A549 (cell line): Measurements from ENCODE around the gene RPL21.
"Not testable (repeated sequence)": the region's sequence is repeated elsewhere in the genome, so short reads cannot be mapped to it uniquely, and the experiment has no call there.

Experiments used
- EP300 ChIP-seq, 2 experiments: fragments of >200 bp; sonication (Bioruptor Twin); formaldehyde crosslinking; IDR thresholded peaks; 2 replicates in 1 of 2; 3 replicates in 1 of 2; pipeline ENCODE4 v1.6.1; 2016 to 2017
- ESRRA ChIP-seq: fragments of 150-350 bp; IDR thresholded peaks from 2 replicates; pipeline ENCODE4 v1.6.1; 2014; ENCODE audit warnings: mild to moderate bottlenecking, low read length, borderline replicate concordance
- FOSB ChIP-seq: fragments of 250-450 bp; sonication (Bioruptor Pico); IDR thresholded peaks from 2 replicates; pipeline ENCODE4 v1.5.0; 2020; ENCODE audit warnings: mild to moderate bottlenecking, moderate library complexity
- GATA3 ChIP-seq: IDR thresholded peaks from 2 replicates; pipeline ENCODE4 v1.6.1; 2012; ENCODE audit warnings: borderline replicate concordance
- JUN ChIP-seq, 2 experiments: fragments of >200 bp; sonication (Bioruptor Twin); formaldehyde crosslinking; IDR thresholded peaks; 2 replicates in 1 of 2; 3 replicates in 1 of 2; pipeline ENCODE4 v1.6.1; 2016 to 2017
- MAX ChIP-seq: IDR thresholded peaks from 2 replicates; pipeline ENCODE4 v1.6.1; 2012
- NR3C1 ChIP-seq: fragments of >200 bp; sonication (Bioruptor Twin); formaldehyde crosslinking; IDR thresholded peaks from 3 replicates; pipeline ENCODE4 v1.6.1; 2017
- ZNF302 ChIP-seq: fragments of 250-450 bp; sonication (Bioruptor Pico); IDR thresholded peaks from 2 replicates; pipeline ENCODE4 v1.9.0; 2021; ENCODE audit warnings: inconsistent platforms, mild to moderate bottlenecking, moderate library complexity
- TF ChIP-seq, protein P1 (sequence below): fragments of 150-350 bp; IDR thresholded peaks from 2 replicates; pipeline ENCODE4 v1.6.1; 2014; ENCODE audit warnings: low read depth, mild to moderate bottlenecking, low read length
- TF ChIP-seq, protein P2 (sequence below): fragments of >200 bp; sonication (Bioruptor Twin); formaldehyde crosslinking; IDR thresholded peaks from 3 replicates; pipeline ENCODE4 v1.5.1; 2016

DNA sequence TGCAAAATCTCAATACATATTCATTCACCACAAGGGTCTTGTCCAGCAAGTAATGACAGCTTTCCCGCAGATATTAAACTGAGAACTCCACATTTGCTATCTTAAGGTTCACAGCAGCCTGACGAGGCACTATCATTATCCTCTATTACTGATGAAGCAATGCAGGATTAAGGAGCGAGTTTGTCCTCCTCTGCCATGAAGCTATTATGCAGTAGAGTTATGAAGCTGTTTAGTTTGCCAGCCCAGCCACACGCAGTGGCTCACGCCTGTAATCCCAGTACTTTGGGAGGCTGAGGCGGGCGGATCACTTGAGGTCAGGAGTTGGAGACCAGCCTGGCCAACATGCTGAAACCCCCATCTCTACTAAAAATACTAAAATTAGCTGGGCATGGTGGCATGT lies 49.0 kb downstream of the RPL21 start:
- TF ChIP-seq, protein P1, sequence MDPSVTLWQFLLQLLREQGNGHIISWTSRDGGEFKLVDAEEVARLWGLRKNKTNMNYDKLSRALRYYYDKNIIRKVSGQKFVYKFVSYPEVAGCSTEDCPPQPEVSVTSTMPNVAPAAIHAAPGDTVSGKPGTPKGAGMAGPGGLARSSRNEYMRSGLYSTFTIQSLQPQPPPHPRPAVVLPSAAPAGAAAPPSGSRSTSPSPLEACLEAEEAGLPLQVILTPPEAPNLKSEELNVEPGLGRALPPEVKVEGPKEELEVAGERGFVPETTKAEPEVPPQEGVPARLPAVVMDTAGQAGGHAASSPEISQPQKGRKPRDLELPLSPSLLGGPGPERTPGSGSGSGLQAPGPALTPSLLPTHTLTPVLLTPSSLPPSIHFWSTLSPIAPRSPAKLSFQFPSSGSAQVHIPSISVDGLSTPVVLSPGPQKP = not testable (repeated sequence)
- TF ChIP-seq, protein P2, sequence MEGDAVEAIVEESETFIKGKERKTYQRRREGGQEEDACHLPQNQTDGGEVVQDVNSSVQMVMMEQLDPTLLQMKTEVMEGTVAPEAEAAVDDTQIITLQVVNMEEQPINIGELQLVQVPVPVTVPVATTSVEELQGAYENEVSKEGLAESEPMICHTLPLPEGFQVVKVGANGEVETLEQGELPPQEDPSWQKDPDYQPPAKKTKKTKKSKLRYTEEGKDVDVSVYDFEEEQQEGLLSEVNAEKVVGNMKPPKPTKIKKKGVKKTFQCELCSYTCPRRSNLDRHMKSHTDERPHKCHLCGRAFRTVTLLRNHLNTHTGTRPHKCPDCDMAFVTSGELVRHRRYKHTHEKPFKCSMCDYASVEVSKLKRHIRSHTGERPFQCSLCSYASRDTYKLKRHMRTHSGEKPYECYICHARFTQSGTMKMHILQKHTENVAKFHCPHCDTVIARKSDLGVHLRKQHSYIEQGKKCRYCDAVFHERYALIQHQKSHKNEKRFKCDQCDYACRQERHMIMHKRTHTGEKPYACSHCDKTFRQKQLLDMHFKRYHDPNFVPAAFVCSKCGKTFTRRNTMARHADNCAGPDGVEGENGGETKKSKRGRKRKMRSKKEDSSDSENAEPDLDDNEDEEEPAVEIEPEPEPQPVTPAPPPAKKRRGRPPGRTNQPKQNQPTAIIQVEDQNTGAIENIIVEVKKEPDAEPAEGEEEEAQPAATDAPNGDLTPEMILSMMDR = not testable (repeated sequence)
- not testable (repeated sequence) for TF ChIP-seq NR3C1; ZNF302 (CRISPR knock-in tag); FOSB (CRISPR knock-in tag); GATA3; JUN (IDR thresholded peaks at IDR 0.05); EP300 (IDR thresholded peaks at IDR 0.05); ESRRA; MAX
